H9 (cell line): ENCODE data around the gene KSR1. TPM values are rescaled to one million over a fixed set of nuclear protein-coding genes. Genes with fewer than 3 reads are reported as not detected.

Source experiments
- DNase-seq: peaks from one replicate; pipeline ENCODE4 v3.0.0-alpha.2; 2017
- H2AFZ ChIP-seq: one replicate; pipeline ENCODE4 v1.6.1; 2013; ENCODE audit warnings: mild to moderate bottlenecking, low read length, control low read depth, moderate library complexity
- H2AK5ac ChIP-seq: 2 replicates; pipeline ENCODE4 v1.6.1; 2013; ENCODE audit warnings: low read length, control low read depth, mixed read lengths; ENCODE audit not compliant: insufficient read length
- H2BK120ac ChIP-seq: one replicate; pipeline ENCODE4 v1.6.1; 2013; ENCODE audit warnings: low read depth, mild to moderate bottlenecking, low read length, control low read depth, inconsistent platforms; ENCODE audit not compliant: poor library complexity, severe bottlenecking
- H2BK12ac ChIP-seq: 2 replicates; pipeline ENCODE4 v1.6.1; 2013; ENCODE audit warnings: low read length, control low read depth, mixed read lengths, low read depth; ENCODE audit not compliant: insufficient read length
- H2BK15ac ChIP-seq: 2 replicates; pipeline ENCODE4 v1.6.1; 2013; ENCODE audit warnings: low read depth, low read length, control low read depth
- H2BK20ac ChIP-seq: one replicate; pipeline ENCODE4 v1.6.1; 2013; ENCODE audit warnings: low read depth, mild to moderate bottlenecking, low read length, control low read depth, inconsistent platforms; ENCODE audit not compliant: poor library complexity, severe bottlenecking
- H2BK5ac ChIP-seq: 2 replicates; pipeline ENCODE4 v1.6.1; 2013; ENCODE audit warnings: low read length, control low read depth, mixed read lengths; ENCODE audit not compliant: insufficient read length
- H3K14ac ChIP-seq: 2 replicates; pipeline ENCODE4 v1.6.1; 2013; ENCODE audit warnings: low read length, control low read depth; ENCODE audit not compliant: insufficient read depth
- H3K18ac ChIP-seq: 2 replicates; pipeline ENCODE4 v1.6.1; 2013; ENCODE audit warnings: low read depth, mild to moderate bottlenecking, mixed read lengths, low read length, control low read depth; ENCODE audit not compliant: insufficient read length
- H3K23ac ChIP-seq: 2 replicates; pipeline ENCODE4 v1.6.1; 2013; ENCODE audit warnings: low read length, control low read depth, mixed read lengths, low read depth; ENCODE audit not compliant: insufficient read length
- H3K23me2 ChIP-seq: 2 replicates; pipeline ENCODE4 v1.6.1; 2013; ENCODE audit warnings: low read depth, mild to moderate bottlenecking, mixed read lengths, low read length, control low read depth; ENCODE audit not compliant: insufficient read length, poor library complexity, severe bottlenecking
- H3K27ac ChIP-seq: 2 replicates; pipeline ENCODE4 v1.5.1; 2013; ENCODE audit warnings: low read length, control low read depth, mixed read lengths, low read depth; ENCODE audit not compliant: insufficient read length
- H3K27me3 ChIP-seq: 2 replicates; pipeline ENCODE4 v1.6.1; 2013; ENCODE audit warnings: low read length, control low read depth, inconsistent platforms; ENCODE audit not compliant: insufficient read depth
- H3K4ac ChIP-seq: 2 replicates; pipeline ENCODE4 v1.6.1; 2013; ENCODE audit warnings: low read depth, mild to moderate bottlenecking, control low read depth, inconsistent platforms, low read length, moderate library complexity
- H3K4me1 ChIP-seq: 2 replicates; pipeline ENCODE4 v1.6.1; 2013; ENCODE audit warnings: low read length, control low read depth, inconsistent platforms; ENCODE audit not compliant: insufficient read depth
- H3K4me2 ChIP-seq: 2 replicates; pipeline ENCODE4 v1.6.1; 2013; ENCODE audit warnings: low read length, control low read depth, mixed read lengths; ENCODE audit not compliant: insufficient read length, insufficient read depth
- H3K56ac ChIP-seq: 2 replicates; pipeline ENCODE4 v1.6.1; 2013; ENCODE audit warnings: low read depth, mild to moderate bottlenecking, mixed read lengths, low read length, control low read depth; ENCODE audit not compliant: insufficient read length
- H3K79me1 ChIP-seq: 2 replicates; pipeline ENCODE4 v1.6.1; 2013; ENCODE audit warnings: low read depth, mild to moderate bottlenecking, moderate library complexity, low read length, control low read depth, inconsistent platforms; ENCODE audit not compliant: insufficient read depth, poor library complexity, severe bottlenecking
- H3K79me2 ChIP-seq: 2 replicates; pipeline ENCODE4 v1.6.1; 2013; ENCODE audit warnings: low read length, control low read depth, inconsistent platforms; ENCODE audit not compliant: insufficient read depth
- H3K9ac ChIP-seq: 2 replicates; pipeline ENCODE4 v1.6.1; 2013; ENCODE audit warnings: low read length, control low read depth, mixed read lengths; ENCODE audit not compliant: insufficient read length; ENCODE audit errors: extremely low read depth
- H3K9me3 ChIP-seq: one replicate; pipeline ENCODE4 v1.6.1; 2013; ENCODE audit warnings: low read depth, low read length, inconsistent platforms; ENCODE audit not compliant: control insufficient read depth
- H3T11ph ChIP-seq: one replicate; pipeline ENCODE4 v1.6.1; 2013; ENCODE audit warnings: mild to moderate bottlenecking, low read length, control low read depth, inconsistent platforms
- H4K20me1 ChIP-seq: one replicate; pipeline ENCODE4 v1.6.1; 2013; ENCODE audit not compliant: control insufficient read depth, insufficient read length, insufficient read depth
- H4K5ac ChIP-seq: 2 replicates; pipeline ENCODE4 v1.6.1; 2013; ENCODE audit warnings: low read depth, mild to moderate bottlenecking, mixed read lengths, low read length, control low read depth; ENCODE audit not compliant: insufficient read length
- H4K8ac ChIP-seq: replicated peaks from 2 replicates; pipeline ENCODE4 v1.6.1; 2013; ENCODE audit warnings: low read length, control low read depth, mixed read lengths, low read depth; ENCODE audit not compliant: insufficient read length
- H4K91ac ChIP-seq: 2 replicates; pipeline ENCODE4 v1.6.1; 2013; ENCODE audit warnings: low read depth, mild to moderate bottlenecking, moderate library complexity, mixed read lengths, low read length, control low read depth; ENCODE audit not compliant: insufficient read length
- H3K27ac Mint-ChIP-seq, 3 experiments: 2 replicates in 2 of 3; 3 replicates in 1 of 3; pipeline ENCODE4 v1.8.0; 2020 to 2021; ENCODE audit warnings: mixed read lengths in 3 of 3, mild to moderate bottlenecking in 1 of 3, moderate library complexity in 1 of 3
- H3K27me3 Mint-ChIP-seq: 2 replicates; pipeline ENCODE4 v1.8.0; 2021; ENCODE audit warnings: low read depth, mild to moderate bottlenecking, moderate library complexity, mixed read lengths
- H3K36me3 Mint-ChIP-seq, 3 experiments: 2 replicates in 2 of 3; 3 replicates in 1 of 3; pipeline ENCODE4 v1.8.0; 2020 to 2021; ENCODE audit warnings: low read depth in 3 of 3, mixed read lengths in 3 of 3; ENCODE audit not compliant: insufficient read depth in 1 of 3
- H3K4me1 Mint-ChIP-seq, 2 experiments: 2 replicates each; pipeline ENCODE4 v1.8.0; 2020; ENCODE audit warnings: mixed read lengths in 2 of 2
- H3K4me3 Mint-ChIP-seq, 2 experiments: 2 replicates in 1 of 2; 3 replicates in 1 of 2; pipeline ENCODE4 v1.8.0; 2020 to 2021; ENCODE audit warnings: mild to moderate bottlenecking in 2 of 2, mixed read lengths in 2 of 2, moderate library complexity in 1 of 2
- H3K9me3 Mint-ChIP-seq, 2 experiments: 2 replicates in 1 of 2; 3 replicates in 1 of 2; pipeline ENCODE4 v1.8.0; 2020; ENCODE audit warnings: mild to moderate bottlenecking in 2 of 2, mixed read lengths in 2 of 2, moderate library complexity in 1 of 2
- WGBS: extraction: QIAGEN DNeasy Blood & Tissue Kit; methylation state at CpG from one replicate; pipeline ENCODE4 v1.1.7; 2013; ENCODE audit warnings: missing lambda C conversion rate, low lambda C conversion rate, mixed read lengths; ENCODE audit not compliant: insufficient read length; ENCODE audit errors: extremely low coverage; 5-methylcytosine and 5-hydroxymethylcytosine counted together
- total RNA-seq: library from RNA; stranded (reverse); gene quantifications from 2 replicates; pipeline ENCODE4 v1.2.1, GENCODE V29; 2021
- TF ChIP-seq, protein P1 (sequence below): fragments of 200-600 bp; sonication (generic); conservative IDR thresholded peaks from 3 replicates; pipeline ENCODE4 v1.8.0; 2021; ENCODE audit warnings: antibody characterized with exemption, mild to moderate bottlenecking

Gene KSR1
- total RNA-seq, 1 experiment from 2014 or later = 44.9 TPM

DNA sequence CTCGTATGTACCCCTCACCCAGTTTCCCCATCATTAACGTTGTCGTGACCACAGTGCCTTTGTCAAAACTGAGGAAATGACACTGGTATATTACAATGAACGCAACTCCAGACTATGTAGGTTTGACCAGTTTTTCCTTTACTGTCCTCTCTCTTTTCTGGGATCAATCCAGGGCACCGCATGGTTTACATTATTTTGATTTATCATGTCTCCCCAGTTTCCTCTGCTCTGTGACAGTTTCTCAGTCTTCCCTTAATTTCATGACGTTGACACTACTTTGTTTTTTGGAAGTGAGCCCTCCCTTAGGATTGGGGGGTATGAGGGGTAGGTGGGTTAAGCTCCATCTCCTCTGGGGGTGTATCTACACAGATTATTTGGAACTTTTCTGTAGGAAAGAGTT lies 98.7 kb downstream of the KSR1 start:
- no peaks in the 10 kb centered on the region for H3K9me3 ChIP-seq
- Mint-ChIP-seq H3K4me3 (no peak overlapping the region), H3K27ac (no peak overlapping the region), H3K9me3 (peaks cover 0 to 4% of the 10 kb centered on the region in 2 experiments; a peak in 3 of 5 replicates), H3K27me3 (no peaks in the 10 kb centered on the region), H3K36me3 (peaks cover 19 to 39% (median 19%) of the 10 kb centered on the region in 3 experiments), H3K4me1 (peaks cover 25 to 33% of the 10 kb centered on the region in 2 experiments)
- H4K20me1 ChIP-seq = no peaks in the 10 kb centered on the region
- no peak overlapping the region for H3T11ph ChIP-seq
- H4K91ac ChIP-seq = no peak overlapping the region
- H3K9ac ChIP-seq = no peak overlapping the region
- H2BK5ac ChIP-seq = no peak overlapping the region
- H2AK5ac ChIP-seq = no peak overlapping the region
- no peak overlapping the region for H4K8ac ChIP-seq
- H2BK120ac ChIP-seq = no peak overlapping the region
- no peaks in the 10 kb centered on the region for H3K79me1 ChIP-seq
- no peak overlapping the region for H4K5ac ChIP-seq
- no peak for DNase-seq
- no peak overlapping the region for H2BK12ac ChIP-seq
- no peak overlapping the region for H3K4ac ChIP-seq
- no peak overlapping the region for H3K56ac ChIP-seq
- H3K79me2 ChIP-seq = no peaks in the 10 kb centered on the region
- no peak overlapping the region for H2BK20ac ChIP-seq
- no peak overlapping the region for H2BK15ac ChIP-seq
- no CpG with 5 or more reads among the region's 6 CpGs for WGBS
- no peak overlapping the region for H3K27ac ChIP-seq
- TF ChIP-seq, protein P1, sequence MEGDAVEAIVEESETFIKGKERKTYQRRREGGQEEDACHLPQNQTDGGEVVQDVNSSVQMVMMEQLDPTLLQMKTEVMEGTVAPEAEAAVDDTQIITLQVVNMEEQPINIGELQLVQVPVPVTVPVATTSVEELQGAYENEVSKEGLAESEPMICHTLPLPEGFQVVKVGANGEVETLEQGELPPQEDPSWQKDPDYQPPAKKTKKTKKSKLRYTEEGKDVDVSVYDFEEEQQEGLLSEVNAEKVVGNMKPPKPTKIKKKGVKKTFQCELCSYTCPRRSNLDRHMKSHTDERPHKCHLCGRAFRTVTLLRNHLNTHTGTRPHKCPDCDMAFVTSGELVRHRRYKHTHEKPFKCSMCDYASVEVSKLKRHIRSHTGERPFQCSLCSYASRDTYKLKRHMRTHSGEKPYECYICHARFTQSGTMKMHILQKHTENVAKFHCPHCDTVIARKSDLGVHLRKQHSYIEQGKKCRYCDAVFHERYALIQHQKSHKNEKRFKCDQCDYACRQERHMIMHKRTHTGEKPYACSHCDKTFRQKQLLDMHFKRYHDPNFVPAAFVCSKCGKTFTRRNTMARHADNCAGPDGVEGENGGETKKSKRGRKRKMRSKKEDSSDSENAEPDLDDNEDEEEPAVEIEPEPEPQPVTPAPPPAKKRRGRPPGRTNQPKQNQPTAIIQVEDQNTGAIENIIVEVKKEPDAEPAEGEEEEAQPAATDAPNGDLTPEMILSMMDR = no peak
- H3K27me3 ChIP-seq = no peaks in the 10 kb centered on the region
- H3K4me2 ChIP-seq = no peak overlapping the region
- no peaks in the 10 kb centered on the region for H3K23me2 ChIP-seq
- H3K4me1 ChIP-seq = no peaks in the 10 kb centered on the region
- no peak overlapping the region for H2AFZ ChIP-seq
- no peak overlapping the region for H3K23ac ChIP-seq
- no peak overlapping the region for H3K14ac ChIP-seq
- H3K18ac ChIP-seq = no peak overlapping the region
